ENCODE measurements around the gene CFLAR.

CFLAR gene

GRCh38 chr2:201128033-201128432 lies 12.1 kb downstream of the CFLAR start:
- in situ Hi-C loops (cut with MboI; ENCODE audit: low sequenced_read_pairs, unreplicated experiment), result no loop called here
- no peak for DNase-seq (ENCODE audit: low spot score)
- no peak for TF ChIP-seq CTCF (IDR thresholded peaks at IDR 0.05; ENCODE audit: borderline replicate concordance, control extremely low read depth, extremely low read depth, insufficient read depth, missing control alignments)

GRCh38 chr2:201128933-201129505 lies 13.1 kb downstream of the CFLAR start:
- in situ Hi-C loops (cut with MboI; ENCODE audit: low sequenced_read_pairs, unreplicated experiment), result no loop called here
- no peak for TF ChIP-seq CTCF (IDR thresholded peaks at IDR 0.05; ENCODE audit: borderline replicate concordance, control extremely low read depth, extremely low read depth, insufficient read depth, missing control alignments)
- DNase-seq (ENCODE audit: low spot score), result no peak

GRCh38 chr2:201130524-201131186 lies 14.7 kb downstream of the CFLAR start:
- in situ Hi-C loops (cut with MboI; ENCODE audit: low sequenced_read_pairs, unreplicated experiment), result no loop called here
- no peak for TF ChIP-seq CTCF (IDR thresholded peaks at IDR 0.05; ENCODE audit: borderline replicate concordance, control extremely low read depth, extremely low read depth, insufficient read depth, missing control alignments)
- DNase-seq (ENCODE audit: low spot score), result no peak

GRCh38 chr2:201132518-201132917 lies 16.6 kb downstream of the CFLAR start:
- TF ChIP-seq CTCF (IDR thresholded peaks at IDR 0.05; ENCODE audit: borderline replicate concordance, control extremely low read depth, extremely low read depth, insufficient read depth, missing control alignments), result no peak
- DNase-seq (ENCODE audit: low spot score), result no peak
- in situ Hi-C loops (cut with MboI; ENCODE audit: low sequenced_read_pairs, unreplicated experiment), result no loop called here

- in situ Hi-C loops (cut with MboI; ENCODE audit: low sequenced_read_pairs, unreplicated experiment), result no loop called here
- DNase-seq (ENCODE audit: low spot score), result no peak
- TF ChIP-seq CTCF (IDR thresholded peaks at IDR 0.05; ENCODE audit: borderline replicate concordance, control extremely low read depth, extremely low read depth, insufficient read depth, missing control alignments), result no peak
These were observed 19.4 kb downstream of the CFLAR start for GRCh38 chr2:201135386-201135785.

GRCh38 chr2:201136889-201137321 lies 20.9 kb downstream of the CFLAR start:
- in situ Hi-C loops (cut with MboI; ENCODE audit: low sequenced_read_pairs, unreplicated experiment), result no loop called here
- no peak for TF ChIP-seq CTCF (IDR thresholded peaks at IDR 0.05; ENCODE audit: borderline replicate concordance, control extremely low read depth, extremely low read depth, insufficient read depth, missing control alignments)
- DNase-seq (ENCODE audit: low spot score), result no peak
